ENCODE results near the gene CENPQ.

Gene CENPQ

DNA sequence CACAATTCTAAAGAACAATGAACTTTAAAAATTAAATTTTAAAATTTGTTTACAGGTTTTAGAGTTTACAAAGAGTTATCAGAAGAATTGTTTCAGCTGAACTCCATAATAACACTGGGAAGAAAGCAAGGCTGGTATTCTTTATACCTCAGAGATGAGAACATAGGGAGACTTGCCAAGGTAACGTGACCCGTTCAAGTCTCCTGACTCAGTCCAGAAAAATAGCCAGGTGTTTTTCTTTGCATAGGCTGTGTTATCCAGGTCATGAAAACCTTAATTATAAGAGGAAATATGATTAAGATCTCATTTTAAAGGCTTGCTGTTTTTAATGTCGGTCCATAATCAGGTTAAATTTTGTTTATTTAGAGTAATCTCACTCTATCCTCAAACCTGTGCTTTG is 78.8 kb downstream of the CENPQ start:
- no peak for DNase-seq (ENCODE audit: low spot score)

Data from GM03348 (cell line).